Activated T-cell treated with anti-CD3 and anti-CD28 coated beads for 48 hours (primary cell): ENCODE data around the gene UGT1A6.

ENCODE experiments used
- DNase-seq: peaks from one replicate; pipeline ENCODE4 v3.0.0-alpha.2; 2020; ENCODE audit warnings: low read depth

UGT1A6 gene

GRCh38 chr2:233819884-233820773 lies 127.4 kb downstream of the UGT1A6 start:
- DNase-seq = no peak

GRCh38 chr2:233820774-233821105 lies 128.1 kb downstream of the UGT1A6 start:
- DNase-seq = no peak

- DNase-seq = no peak
These were observed 128.5 kb downstream of the UGT1A6 start for GRCh38 chr2:233821196-233821595.

- no peak for DNase-seq
These were observed 129.0 kb downstream of the UGT1A6 start for GRCh38 chr2:233821709-233822100.

GRCh38 chr2:233822101-233822771 lies 129.5 kb downstream of the UGT1A6 start:
- DNase-seq = no peak
